ENCODE results near the gene FAM193A.
A peak's percentile ranks its signal among the peaks of the same experiment; 100 is the strongest.

The FAM193A gene

GRCh38 chr4:2515830-2516550, 20.5 kb upstream of the FAM193A start:
- ATAC-seq (ENCODE audit: low read depth): 0 out of 3 replicates have a peak, but pooled peaks have one; percentile 26
- no peak for TF ChIP-seq CTCF (IDR thresholded peaks at IDR 0.05; ENCODE audit: poor library complexity, severe bottlenecking)
- no peak for DNase-seq (ENCODE audit: low spot score)
- Histone ChIP-seq H3K27me3 (ENCODE audit: insufficient read depth, poor library complexity, severe bottlenecking) (no peaks in the 10 kb centered on the region), H3K4me1 (ENCODE audit: insufficient read depth, poor library complexity, severe bottlenecking) (no peaks in the 10 kb centered on the region), H3K27ac (ENCODE audit: poor library complexity, severe bottlenecking) (no peak overlapping the region), H3K4me3 (ENCODE audit: severe bottlenecking) (no peak overlapping the region), H3K36me3 (ENCODE audit: low read depth) (peaks cover 33% of the 10 kb centered on the region), H3K9me3 (ENCODE audit: severe bottlenecking) (no peaks in the 10 kb centered on the region)

DNA sequence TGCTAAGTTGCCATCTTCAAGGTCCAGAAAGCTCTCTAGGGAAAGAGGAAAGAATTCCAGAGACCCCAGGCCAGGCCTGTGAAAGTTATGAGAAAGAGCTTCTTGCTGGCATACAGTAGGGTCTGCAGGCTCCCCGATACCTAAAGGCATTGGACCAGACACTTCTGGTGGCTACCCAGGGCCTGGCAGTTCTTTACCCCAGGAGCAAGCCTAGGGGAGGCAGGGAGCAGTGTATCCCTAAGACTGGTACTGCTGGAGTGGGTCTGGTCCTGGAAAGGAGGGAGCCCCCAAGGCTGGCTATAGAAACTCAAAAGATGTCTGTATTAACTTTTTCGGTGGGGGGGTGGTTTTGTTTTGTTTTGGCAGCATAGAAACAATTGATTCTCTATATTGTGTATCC, 19.8 kb upstream of the FAM193A start:
- Histone ChIP-seq H3K4me1 (ENCODE audit: insufficient read depth, poor library complexity, severe bottlenecking) (no peaks in the 10 kb centered on the region), H3K27me3 (ENCODE audit: insufficient read depth, poor library complexity, severe bottlenecking) (no peaks in the 10 kb centered on the region), H3K4me3 (ENCODE audit: severe bottlenecking) (no peak overlapping the region), H3K27ac (ENCODE audit: poor library complexity, severe bottlenecking) (no peak overlapping the region), H3K36me3 (ENCODE audit: low read depth) (peaks cover 33% of the 10 kb centered on the region), H3K9me3 (ENCODE audit: severe bottlenecking) (no peaks in the 10 kb centered on the region)
- ATAC-seq (ENCODE audit: low read depth): peak; percentile 32; the same call in 1 of the 3 replicates
- no peak for DNase-seq (ENCODE audit: low spot score)
- TF ChIP-seq CTCF (IDR thresholded peaks at IDR 0.05; ENCODE audit: poor library complexity, severe bottlenecking): no peak

DNA sequence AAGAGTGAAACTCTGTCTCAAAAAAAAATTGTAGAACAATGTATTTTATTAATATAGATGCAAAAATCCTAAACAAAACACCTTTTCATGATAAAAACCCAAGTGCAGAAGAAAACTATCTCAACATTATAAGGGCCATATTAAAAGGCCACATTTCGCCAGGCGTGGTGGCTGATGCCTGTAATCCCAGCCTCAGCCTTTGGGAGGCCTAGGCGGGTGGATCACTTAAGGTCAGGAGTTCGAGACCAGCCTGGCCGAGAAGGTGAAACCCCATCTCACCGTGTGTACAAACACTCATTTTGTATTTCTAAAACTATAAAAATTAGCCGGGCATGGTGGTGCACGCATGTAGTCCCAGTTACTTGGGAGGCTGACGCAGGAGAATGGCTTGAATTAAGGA, 9.9 kb upstream of the FAM193A start:
- Histone ChIP-seq H3K4me1 (ENCODE audit: insufficient read depth, poor library complexity, severe bottlenecking) (no peaks in the 10 kb centered on the region), H3K27ac (ENCODE audit: poor library complexity, severe bottlenecking) (no peak overlapping the region), H3K27me3 (ENCODE audit: insufficient read depth, poor library complexity, severe bottlenecking) (no peaks in the 10 kb centered on the region), H3K4me3 (ENCODE audit: severe bottlenecking) (no peak overlapping the region), H3K9me3 (ENCODE audit: severe bottlenecking) (no peaks in the 10 kb centered on the region), H3K36me3 (ENCODE audit: low read depth) (no peaks in the 10 kb centered on the region)
- no peak for TF ChIP-seq CTCF (IDR thresholded peaks at IDR 0.05; ENCODE audit: poor library complexity, severe bottlenecking)
- DNase-seq (ENCODE audit: low spot score) (no peak), ATAC-seq (ENCODE audit: low read depth) (no peak)

GRCh38 chr4:2534904-2535375, 1.5 kb upstream of the FAM193A start:
- no peak for DNase-seq (ENCODE audit: low spot score)
- Histone ChIP-seq H3K4me1 (ENCODE audit: insufficient read depth, poor library complexity, severe bottlenecking) (peaks cover 3% of the 10 kb centered on the region), H3K27me3 (ENCODE audit: insufficient read depth, poor library complexity, severe bottlenecking) (no peaks in the 10 kb centered on the region), H3K27ac (ENCODE audit: poor library complexity, severe bottlenecking) (peak overlapping the region; percentile 68), H3K9me3 (ENCODE audit: severe bottlenecking) (no peaks in the 10 kb centered on the region), H3K4me3 (ENCODE audit: severe bottlenecking) (peak overlapping the region; percentile 74), H3K36me3 (ENCODE audit: low read depth) (peaks cover 12% of the 10 kb centered on the region; the same call in 1 of the 2 replicates)
- no peak for ATAC-seq (ENCODE audit: low read depth)
- TF ChIP-seq CTCF (IDR thresholded peaks at IDR 0.05; ENCODE audit: poor library complexity, severe bottlenecking): no peak
